Panc1 (cell line): ENCODE results near the gene SMAP2. TPM values are rescaled to one million over a fixed set of nuclear protein-coding genes. Genes with fewer than 3 reads are reported as not detected.

Experiments used
- ATAC-seq: fragments of 200-7000 bp; cut with Tn5 transposase; 2 replicates; pipeline ENCODE4 v1.9.1; 2020; ENCODE audit warnings: mild to moderate bottlenecking, moderate library complexity
- BruUV-seq: library from RNA; stranded (reverse); fragments of 400-500 nt; replicated peaks from 2 replicates; lab custom pipeline; 2021; lab: Mats Ljungman, UMichigan
- CTCF ChIA-PET: fragments of 300-600 bp; sonication (Branson Sonifier 250); formaldehyde crosslinking; loops from one replicate; lab custom pipeline; 2022; ENCODE audit warnings: antibody characterized with exemption; lab: Charles Lee
- POLR2A ChIA-PET: fragments of 300-600 bp; sonication (Branson Sonifier 250); formaldehyde crosslinking; loops from one replicate; lab custom pipeline; 2022; ENCODE audit warnings: antibody characterized with exemption; lab: Charles Lee
- DNase-seq: peaks from one replicate; pipeline ENCODE4 v3.0.0-alpha.2; 2010; ENCODE audit warnings: low read depth, low spot score
- H3K27ac ChIP-seq: 2 replicates; pipeline ENCODE4 v1.5.1; 2011; ENCODE audit warnings: mild to moderate bottlenecking, low read length, inconsistent platforms
- H3K27me3 ChIP-seq: fragments of 200-500 bp; sonication (Bioruptor generic); 2 replicates; pipeline ENCODE4 v1.6.0; 2014; ENCODE audit warnings: low read length, inconsistent platforms; ENCODE audit not compliant: control insufficient read depth, insufficient read depth
- H3K36me3 ChIP-seq: fragments of 200-500 bp; sonication (Bioruptor generic); 2 replicates; pipeline ENCODE4 v1.5.1; 2014; ENCODE audit warnings: inconsistent platforms, mild to moderate bottlenecking, low read length, moderate library complexity; ENCODE audit not compliant: control insufficient read depth, insufficient read depth
- H3K4me1 ChIP-seq: 2 replicates; pipeline ENCODE4 v1.5.1; 2011; ENCODE audit warnings: inconsistent platforms, mild to moderate bottlenecking, low read length, moderate library complexity; ENCODE audit not compliant: control insufficient read depth, insufficient read depth
- H3K4me3 ChIP-seq, 2 experiments: 2 replicates each; pipeline ENCODE4 v1.5.1; 2011 to 2012; ENCODE audit warnings: low read depth in 2 of 2, low read length in 2 of 2, mild to moderate bottlenecking in 2 of 2, inconsistent platforms in 1 of 2, moderate library complexity in 1 of 2
- H3K9me3 ChIP-seq: fragments of 200-500 bp; sonication (Bioruptor generic); 2 replicates; pipeline ENCODE4 v1.5.1; 2014; ENCODE audit warnings: low read depth, mild to moderate bottlenecking, inconsistent platforms, low read length, moderate library complexity; ENCODE audit not compliant: control insufficient read depth, insufficient read depth
- CTCF ChIP-seq: fragments of 450-650 bp; IDR thresholded peaks from 2 replicates; pipeline ENCODE4 v1.5.1; 2017; ENCODE audit warnings: mild to moderate bottlenecking
- POLR2AphosphoS5 ChIP-seq: IDR thresholded peaks from 2 replicates; pipeline ENCODE4 v1.6.1; 2012; ENCODE audit warnings: mild to moderate bottlenecking, low read depth, low read length, moderate library complexity
- SIN3A ChIP-seq: IDR thresholded peaks from 2 replicates; pipeline ENCODE4 v1.6.1; 2012; ENCODE audit warnings: low read depth, mild to moderate bottlenecking, low read length, moderate library complexity, borderline replicate concordance; ENCODE audit not compliant: insufficient read depth
- TCF7L2 ChIP-seq: IDR thresholded peaks from 2 replicates; pipeline ENCODE4 v1.6.1; 2011; ENCODE audit warnings: mild to moderate bottlenecking, low read depth, low read length, inconsistent platforms
- in situ Hi-C: cut with HindIII; loops from 2 replicates; pipeline ENCODE4 v1.10.0; 2016; ENCODE audit warnings: low sequenced_read_pairs, low pct_unique_long_range_greater_than_20kb
- intact Hi-C: fragments of 100-400 bp; cut with micrococcal nuclease; formaldehyde crosslinking; loops from one replicate; pipeline ENCODE4 v1.10.0; 2022; ENCODE audit not compliant: unreplicated experiment
- total RNA-seq: library from RNA; stranded (reverse); gene quantifications from one replicate; pipeline ENCODE4 v1.2.1, GENCODE V29; 2021; ENCODE audit not compliant: unreplicated experiment
- TF ChIP-seq, protein P1 (sequence below), 2 experiments: IDR thresholded peaks; 2 replicates each; pipeline ENCODE4 v1.6.1; 2011 to 2012; ENCODE audit warnings: low read depth in 2 of 2, control low read depth in 1 of 2, low read length in 1 of 2, mild to moderate bottlenecking in 1 of 2, moderate library complexity in 1 of 2; ENCODE audit not compliant: insufficient read depth in 1 of 2

The SMAP2 gene
- total RNA-seq, 1 experiment from 2014 or later: 21.5 TPM

DNA sequence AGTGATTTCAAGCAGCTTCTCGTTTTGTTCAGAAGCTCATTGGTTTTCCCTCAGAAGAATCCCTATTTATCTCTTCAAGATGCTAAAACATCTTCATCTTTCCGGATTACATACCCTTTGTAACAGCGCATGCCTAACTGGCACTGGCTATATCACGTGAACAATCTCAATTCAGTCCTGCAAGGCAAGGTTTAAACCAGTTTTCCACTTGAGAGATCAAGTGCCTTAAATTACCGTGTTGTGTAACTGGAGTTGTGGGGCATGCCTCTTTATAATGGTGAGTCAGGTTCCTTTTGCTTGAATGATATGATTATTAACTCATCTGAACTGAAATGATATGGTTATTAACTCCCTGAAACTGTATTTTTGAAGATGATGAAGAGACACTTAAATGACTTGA, 65.7 kb downstream of the SMAP2 start:
- in situ Hi-C loops: no loop called here
- Histone ChIP-seq H3K36me3 (no peaks in the 10 kb centered on the region), H3K27me3 (no peaks in the 10 kb centered on the region), H3K27ac (no peak overlapping the region), H3K4me1 (no peaks in the 10 kb centered on the region), H3K4me3 (no peak overlapping the region), H3K9me3 (no peaks in the 10 kb centered on the region)
- intact Hi-C loops: no loop called here
- no TSS peak for BruUV-seq
- DNase-seq (no peak), ATAC-seq (no peak)
- CTCF ChIA-PET: no interaction called here
- POLR2A ChIA-PET: no interaction called here
- no peak for TF ChIP-seq TCF7L2
- no peak for TF ChIP-seq SIN3A
- no peak for TF ChIP-seq POLR2AphosphoS5
- no peak for TF ChIP-seq CTCF
- TF ChIP-seq, protein P1, sequence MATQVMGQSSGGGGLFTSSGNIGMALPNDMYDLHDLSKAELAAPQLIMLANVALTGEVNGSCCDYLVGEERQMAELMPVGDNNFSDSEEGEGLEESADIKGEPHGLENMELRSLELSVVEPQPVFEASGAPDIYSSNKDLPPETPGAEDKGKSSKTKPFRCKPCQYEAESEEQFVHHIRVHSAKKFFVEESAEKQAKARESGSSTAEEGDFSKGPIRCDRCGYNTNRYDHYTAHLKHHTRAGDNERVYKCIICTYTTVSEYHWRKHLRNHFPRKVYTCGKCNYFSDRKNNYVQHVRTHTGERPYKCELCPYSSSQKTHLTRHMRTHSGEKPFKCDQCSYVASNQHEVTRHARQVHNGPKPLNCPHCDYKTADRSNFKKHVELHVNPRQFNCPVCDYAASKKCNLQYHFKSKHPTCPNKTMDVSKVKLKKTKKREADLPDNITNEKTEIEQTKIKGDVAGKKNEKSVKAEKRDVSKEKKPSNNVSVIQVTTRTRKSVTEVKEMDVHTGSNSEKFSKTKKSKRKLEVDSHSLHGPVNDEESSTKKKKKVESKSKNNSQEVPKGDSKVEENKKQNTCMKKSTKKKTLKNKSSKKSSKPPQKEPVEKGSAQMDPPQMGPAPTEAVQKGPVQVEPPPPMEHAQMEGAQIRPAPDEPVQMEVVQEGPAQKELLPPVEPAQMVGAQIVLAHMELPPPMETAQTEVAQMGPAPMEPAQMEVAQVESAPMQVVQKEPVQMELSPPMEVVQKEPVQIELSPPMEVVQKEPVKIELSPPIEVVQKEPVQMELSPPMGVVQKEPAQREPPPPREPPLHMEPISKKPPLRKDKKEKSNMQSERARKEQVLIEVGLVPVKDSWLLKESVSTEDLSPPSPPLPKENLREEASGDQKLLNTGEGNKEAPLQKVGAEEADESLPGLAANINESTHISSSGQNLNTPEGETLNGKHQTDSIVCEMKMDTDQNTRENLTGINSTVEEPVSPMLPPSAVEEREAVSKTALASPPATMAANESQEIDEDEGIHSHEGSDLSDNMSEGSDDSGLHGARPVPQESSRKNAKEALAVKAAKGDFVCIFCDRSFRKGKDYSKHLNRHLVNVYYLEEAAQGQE (IDR thresholded peaks at IDR 0.05; ENCODE audit: insufficient read depth in 1 of 2, low read depth in 2 of 2, low read length in 1 of 2): no peak

- intact Hi-C loops (no loop called here), in situ Hi-C loops (no loop called here)
- Histone ChIP-seq H3K27ac (peak within 1 kb of the TSS; percentile 96), H3K36me3 (no peaks in the 10 kb centered on the region), H3K27me3 (no peaks in the 10 kb centered on the region), H3K4me1 (no peaks in the 10 kb centered on the region; the same call in 1 of the 2 replicates), H3K4me3 (peak within 1 kb of the TSS; percentile 82 to 86), H3K9me3 (peaks cover 32% of the 10 kb centered on the region; the same call in 1 of the 2 replicates)
- BruUV-seq: no TSS peak
- peak; percentile 99 for ATAC-seq
- ChIA-PET POLR2A (no interaction called here), CTCF (interaction anchor here (0.5 to 0.6 kb wide), 2 partner anchors 76 to 176 kb away, joined by 3 read pairs; partner anchors contain the start of gene SMAP2)
- TF ChIP-seq POLR2AphosphoS5: peak; percentile 67; the same call in 1 of the 2 replicates
- peak; percentile 44; the same call in 1 of the 2 replicates for TF ChIP-seq TCF7L2
- TF ChIP-seq, protein P1 (IDR thresholded peaks at IDR 0.05; ENCODE audit: insufficient read depth in 1 of 2, low read depth in 2 of 2, low read length in 1 of 2): no peak
- no peak; the same call in 1 of the 2 replicates for TF ChIP-seq CTCF
- peak; percentile 41; the same call in 1 of the 2 replicates for TF ChIP-seq SIN3A
- DNase-seq: peak; percentile 52
Measured at GRCh38 chr1:40449684-40450494, 76.4 kb downstream of the SMAP2 start, which contains the start of gene ZFP69B. ZFP69B (plus strand) TSS chr1:40450476; CDS start chr1:40450962, 486 bp downstream.
